Umbilical cord (tissue), 2 donors: ENCODE data around the gene MYORG. TPM values are rescaled to one million over a fixed set of nuclear protein-coding genes. Genes with fewer than 3 reads are reported as not detected.

ENCODE experiments used
- DNase-seq: peaks from one replicate; pipeline ENCODE4 v3.0.0-alpha.2; 2015; ENCODE audit warnings: low spot score
- total RNA-seq: library from RNA; depleted of rRNA; stranded (reverse); fragments of >200 nt; gene quantifications from one replicate; pipeline ENCODE4 v1.2.3, GENCODE V29; 2014; ENCODE audit warnings: low replicate concordance; ENCODE audit not compliant: insufficient read depth

MYORG gene
- 4.6 TPM for total RNA-seq

GRCh38 chr9:34376596-34377403, at the start of gene MYORG:
MYORG (minus strand) TSS chr9:34376898; CDS start chr9:34372943, 3,955 bp downstream.
- peak; percentile 95 for DNase-seq

- no peak for DNase-seq
Measured at GRCh38 chr9:34419716-34420504, 43.2 kb upstream of the MYORG start.

GRCh38 chr9:34417734-34418133, 41.0 kb upstream of the MYORG start:
- no peak for DNase-seq

GRCh38 chr9:34413231-34413852, 36.6 kb upstream of the MYORG start:
- peak; percentile 64 for DNase-seq

- DNase-seq: no peak
Measured at GRCh38 chr9:34412336-34412735, 35.6 kb upstream of the MYORG start.

GRCh38 chr9:34409154-34409553, 32.5 kb upstream of the MYORG start:
- DNase-seq: no peak

GRCh38 chr9:34408173-34408572, 31.5 kb upstream of the MYORG start:
- DNase-seq: no peak

- no peak for DNase-seq
Measured at GRCh38 chr9:34406219-34406618, 29.5 kb upstream of the MYORG start.

- DNase-seq: no peak
Measured at GRCh38 chr9:34405719-34406118, 29.0 kb upstream of the MYORG start.

GRCh38 chr9:34403554-34404380, 27.1 kb upstream of the MYORG start:
- DNase-seq: peak; percentile 52

GRCh38 chr9:34400686-34401602, 24.2 kb upstream of the MYORG start:
- DNase-seq: no peak

GRCh38 chr9:34400275-34400674, 23.6 kb upstream of the MYORG start:
- no peak for DNase-seq

- no peak for DNase-seq
Measured at GRCh38 chr9:34399729-34400128, 23.0 kb upstream of the MYORG start.

- no peak for DNase-seq
Measured at GRCh38 chr9:34398875-34399274, 22.2 kb upstream of the MYORG start.

- DNase-seq: no peak
Measured at GRCh38 chr9:34396276-34397214, 19.8 kb upstream of the MYORG start.

GRCh38 chr9:34392511-34392910, 15.8 kb upstream of the MYORG start:
- no peak for DNase-seq

GRCh38 chr9:34387239-34387638, 10.5 kb upstream of the MYORG start:
- no peak for DNase-seq

GRCh38 chr9:34386656-34387055, 10.0 kb upstream of the MYORG start:
- no peak for DNase-seq

- no peak for DNase-seq
Measured at GRCh38 chr9:34385561-34386230, 9.0 kb upstream of the MYORG start.
